MCF 10A (cell line): ENCODE measurements around the gene PLAAT4. TPM values are rescaled to one million over a fixed set of nuclear protein-coding genes. Genes with fewer than 3 reads are reported as not detected.
"Not testable (repeated sequence)": the region's sequence is repeated elsewhere in the genome, so short reads cannot be mapped to it uniquely, and the experiment has no call there.

Experiments
- BruUV-seq: library from RNA; stranded (reverse); fragments of 400-500 nt; replicated peaks from 2 replicates; lab custom pipeline; 2021; lab: Mats Ljungman, UMichigan
- CTCF ChIA-PET: fragments of 300-600 bp; sonication (Branson Sonifier 250); formaldehyde crosslinking; extraction: SDS; loops from one replicate; lab custom pipeline; 2021; ENCODE audit warnings: antibody characterized with exemption, inconsistent platforms; lab: Yijun Ruan, JAX
- POLR2A ChIA-PET: fragments of 300-600, 350-650 bp; sonication (Branson Sonifier 250); formaldehyde crosslinking; extraction: SDS; loops from one replicate; lab custom pipeline; 2020; ENCODE audit warnings: antibody characterized with exemption, inconsistent platforms; lab: Yijun Ruan, JAX
- DNase-seq: peaks from one replicate; pipeline ENCODE4 v3.0.0-alpha.2; 2018; ENCODE audit not compliant: unreplicated experiment
- H3K27ac Mint-ChIP-seq: one replicate; pipeline ENCODE4 v1.8.0; 2022; ENCODE audit warnings: mild to moderate bottlenecking, low read depth, mixed read lengths; ENCODE audit not compliant: unreplicated experiment
- H3K27me3 Mint-ChIP-seq: one replicate; pipeline ENCODE4 v1.8.0; 2022; ENCODE audit warnings: mixed read lengths; ENCODE audit not compliant: insufficient read depth, unreplicated experiment
- H3K36me3 Mint-ChIP-seq: one replicate; pipeline ENCODE4 v1.8.0; 2022; ENCODE audit warnings: mild to moderate bottlenecking, moderate library complexity, mixed read lengths; ENCODE audit not compliant: insufficient read depth, unreplicated experiment
- H3K4me1 Mint-ChIP-seq: one replicate; pipeline ENCODE4 v1.8.0; 2022; ENCODE audit warnings: mixed read lengths; ENCODE audit not compliant: insufficient read depth, unreplicated experiment
- H3K4me3 Mint-ChIP-seq: one replicate; pipeline ENCODE4 v1.8.0; 2022; ENCODE audit warnings: mild to moderate bottlenecking, moderate library complexity, mixed read lengths; ENCODE audit not compliant: unreplicated experiment
- H3K9me3 Mint-ChIP-seq: one replicate; pipeline ENCODE4 v1.8.0; 2022; ENCODE audit warnings: mixed read lengths; ENCODE audit not compliant: unreplicated experiment
- intact Hi-C: fragments of 100-400 bp; cut with micrococcal nuclease; formaldehyde crosslinking; loops from 2 replicates; pipeline ENCODE4 v1.14.1; 2022
- total RNA-seq: library from RNA; stranded (reverse); gene quantifications from 2 replicates; pipeline ENCODE4 v1.2.3, GENCODE V29; 2022
- TF ChIP-seq, protein P1 (sequence below): fragments of 200-600 bp; IDR thresholded peaks from one replicate; pipeline ENCODE4 v1.8.0; 2022; ENCODE audit warnings: antibody characterized with exemption, mild to moderate bottlenecking; ENCODE audit not compliant: unreplicated experiment

Gene PLAAT4
- total RNA-seq, 1 experiment from 2014 or later = 0.96 TPM

DNA sequence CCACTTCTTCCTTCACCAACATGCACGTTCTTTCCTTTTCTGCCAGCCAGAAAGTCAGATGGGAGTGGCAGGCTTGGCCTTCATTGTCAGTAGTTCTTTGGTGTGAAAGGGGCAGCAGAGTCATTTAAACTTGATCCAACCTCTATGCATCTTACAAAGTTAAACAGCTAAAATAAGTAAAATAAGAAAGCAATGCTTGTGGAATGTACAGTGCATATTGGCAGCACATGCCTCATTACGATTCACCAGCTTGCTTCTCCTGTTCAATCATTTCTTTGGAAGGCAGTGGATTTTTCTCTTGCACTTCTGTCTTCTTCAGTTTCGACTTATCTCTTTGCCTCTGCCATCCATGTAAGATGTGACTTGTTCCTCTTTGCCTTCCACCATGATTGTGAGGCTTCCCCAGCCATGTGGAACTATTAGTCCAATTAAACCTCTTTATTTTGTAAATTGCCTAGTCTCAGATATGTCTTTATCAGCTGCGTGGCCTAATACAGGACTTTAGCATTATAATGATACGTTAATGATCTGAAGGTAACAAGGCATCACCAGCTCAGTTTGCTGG lies 15.9 kb upstream of the PLAAT4 start:
- no peaks in the 10 kb centered on the region for H3K4me1 Mint-ChIP-seq
- H3K36me3 Mint-ChIP-seq = no peaks in the 10 kb centered on the region
- CTCF ChIA-PET = interaction anchor here (2.2 kb wide), 1 partner anchor 41 kb away, joined by 9 read pairs; no protein-coding TSS in a partner anchor
- no peak for DNase-seq
- no TSS peak for BruUV-seq
- POLR2A ChIA-PET = interaction anchor here (0.7 kb wide), 1 partner anchor 306 kb away, joined by 4 read pairs; no protein-coding TSS in a partner anchor
- peaks cover 14% of the 10 kb centered on the region for H3K9me3 Mint-ChIP-seq
- H3K27ac Mint-ChIP-seq = no peak overlapping the region
- intact Hi-C loops = no loop called here
- TF ChIP-seq, protein P1, sequence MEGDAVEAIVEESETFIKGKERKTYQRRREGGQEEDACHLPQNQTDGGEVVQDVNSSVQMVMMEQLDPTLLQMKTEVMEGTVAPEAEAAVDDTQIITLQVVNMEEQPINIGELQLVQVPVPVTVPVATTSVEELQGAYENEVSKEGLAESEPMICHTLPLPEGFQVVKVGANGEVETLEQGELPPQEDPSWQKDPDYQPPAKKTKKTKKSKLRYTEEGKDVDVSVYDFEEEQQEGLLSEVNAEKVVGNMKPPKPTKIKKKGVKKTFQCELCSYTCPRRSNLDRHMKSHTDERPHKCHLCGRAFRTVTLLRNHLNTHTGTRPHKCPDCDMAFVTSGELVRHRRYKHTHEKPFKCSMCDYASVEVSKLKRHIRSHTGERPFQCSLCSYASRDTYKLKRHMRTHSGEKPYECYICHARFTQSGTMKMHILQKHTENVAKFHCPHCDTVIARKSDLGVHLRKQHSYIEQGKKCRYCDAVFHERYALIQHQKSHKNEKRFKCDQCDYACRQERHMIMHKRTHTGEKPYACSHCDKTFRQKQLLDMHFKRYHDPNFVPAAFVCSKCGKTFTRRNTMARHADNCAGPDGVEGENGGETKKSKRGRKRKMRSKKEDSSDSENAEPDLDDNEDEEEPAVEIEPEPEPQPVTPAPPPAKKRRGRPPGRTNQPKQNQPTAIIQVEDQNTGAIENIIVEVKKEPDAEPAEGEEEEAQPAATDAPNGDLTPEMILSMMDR = no peak
- H3K27me3 Mint-ChIP-seq = no peaks in the 10 kb centered on the region
- no peak overlapping the region for H3K4me3 Mint-ChIP-seq

DNA sequence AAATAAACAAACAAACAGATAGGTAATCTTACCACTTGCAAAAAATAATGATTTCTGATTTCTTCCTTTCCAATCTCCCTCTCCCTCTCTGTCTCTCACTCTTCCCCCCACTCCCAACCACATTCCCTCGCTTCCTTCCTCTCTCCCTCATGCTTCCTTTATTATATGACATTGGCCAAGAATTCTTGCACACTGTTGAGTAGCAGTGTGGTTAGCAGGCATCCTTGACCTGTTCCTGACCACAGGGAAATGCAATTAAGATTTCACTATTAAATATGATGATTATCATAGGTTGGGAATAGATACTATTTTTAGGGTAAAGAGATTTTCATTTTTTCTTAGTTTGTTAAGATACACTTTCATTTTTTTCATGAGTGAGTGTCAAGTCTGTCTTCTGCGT lies 14.7 kb upstream of the PLAAT4 start:
- CTCF ChIA-PET = interaction anchor here (2.2 kb wide), 1 partner anchor 43 kb away, joined by 9 read pairs; no protein-coding TSS in a partner anchor

DNA sequence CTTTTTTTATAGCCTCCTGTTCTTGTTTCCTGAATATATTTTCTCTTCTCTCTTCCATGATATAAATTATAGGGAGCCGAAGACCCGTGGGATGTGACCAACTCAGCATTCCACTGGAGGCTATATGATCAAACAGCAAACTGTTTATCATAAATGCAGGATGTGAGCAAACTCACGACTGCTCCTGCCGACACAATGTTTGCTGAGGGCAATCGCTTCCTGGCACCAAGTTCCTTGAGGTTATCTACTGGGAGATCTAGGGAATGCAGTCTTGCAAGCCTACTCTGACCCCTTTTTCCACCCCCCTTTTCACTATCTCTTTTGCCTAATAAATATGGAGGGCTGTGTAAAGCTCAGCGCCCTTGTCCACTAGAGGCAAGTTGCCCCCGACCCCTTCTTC lies 13.5 kb upstream of the PLAAT4 start:
- peaks cover 14% of the 10 kb centered on the region for H3K9me3 Mint-ChIP-seq
- H3K36me3 Mint-ChIP-seq = no peaks in the 10 kb centered on the region
- H3K4me3 Mint-ChIP-seq = no peak overlapping the region
- H3K4me1 Mint-ChIP-seq = no peaks in the 10 kb centered on the region
- no peaks in the 10 kb centered on the region for H3K27me3 Mint-ChIP-seq
- intact Hi-C loops = no loop called here
- ChIA-PET POLR2A (interaction anchor here (0.6 to 1.7 kb wide), 3 partner anchors 45 to 212 kb away, joined by 4 to 5 read pairs (median 4); no protein-coding TSS in a partner anchor), CTCF (interaction anchor here (0.6 kb wide), 1 partner anchor 216 kb away, joined by 4 read pairs; no protein-coding TSS in a partner anchor)
- BruUV-seq = no TSS peak
- TF ChIP-seq, protein P1 = no peak
- no peak overlapping the region for H3K27ac Mint-ChIP-seq
- no peak for DNase-seq

More for the DNA sequence above, 14.7 kb upstream of the PLAAT4 start:
- Mint-ChIP-seq H3K9me3 (peaks cover 14% of the 10 kb centered on the region), H3K27ac (no peak overlapping the region), H3K36me3 (no peaks in the 10 kb centered on the region), H3K4me1 (no peaks in the 10 kb centered on the region), H3K4me3 (no peak overlapping the region), H3K27me3 (no peaks in the 10 kb centered on the region)
- TF ChIP-seq, protein P1 = no peak
- intact Hi-C loops = no loop called here
- DNase-seq = no peak
- POLR2A ChIA-PET = no interaction called here
- no TSS peak for BruUV-seq

DNA sequence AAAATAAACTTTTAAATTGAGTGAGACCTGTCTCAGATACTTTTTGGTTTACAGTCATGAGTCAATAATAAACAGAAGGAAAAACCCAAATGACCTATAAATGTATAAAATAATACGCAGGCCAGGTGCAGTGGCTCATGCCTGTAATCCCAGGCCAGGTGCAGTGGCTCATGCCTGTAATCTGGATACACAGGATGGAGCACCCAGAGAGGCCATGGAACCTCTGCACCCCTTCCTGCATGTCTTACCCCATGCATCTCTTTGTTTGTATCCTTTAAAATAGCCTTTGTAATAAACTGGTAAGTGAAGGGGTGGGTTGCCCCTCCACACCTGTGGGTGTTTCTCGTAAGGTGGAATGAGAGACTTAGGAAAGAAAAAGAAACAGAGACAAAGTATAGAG lies 8.9 kb upstream of the PLAAT4 start:
- Mint-ChIP-seq H3K4me3 (no peak overlapping the region), H3K27ac (no peak overlapping the region), H3K36me3 (no peaks in the 10 kb centered on the region), H3K27me3 (no peaks in the 10 kb centered on the region), H3K4me1 (peaks cover 14% of the 10 kb centered on the region), H3K9me3 (peaks cover 14% of the 10 kb centered on the region)
- ChIA-PET CTCF (no interaction called here), POLR2A (no interaction called here)
- no peak for DNase-seq
- intact Hi-C loops = no loop called here
- BruUV-seq = no TSS peak
- TF ChIP-seq, protein P1 = no peak

DNA sequence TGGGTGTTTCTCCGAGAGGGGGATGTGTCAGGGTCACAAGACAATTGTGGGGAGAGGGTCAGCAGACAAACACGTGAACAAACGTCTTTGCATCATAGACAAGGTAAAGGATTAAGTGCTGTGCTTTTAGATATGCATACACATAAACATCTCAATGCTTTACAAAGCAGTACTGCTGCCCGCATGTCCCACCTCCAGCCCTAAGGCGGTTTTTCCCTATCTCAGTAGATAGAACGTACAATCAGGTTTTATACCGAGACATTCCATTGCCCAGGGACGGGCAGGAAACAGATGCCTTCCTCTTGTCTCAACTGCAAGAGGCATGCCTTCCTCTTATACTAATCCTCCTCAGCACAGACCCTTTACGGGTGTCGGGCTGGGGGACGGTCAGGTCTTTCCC lies 8.5 kb upstream of the PLAAT4 start:
- H3K27me3 Mint-ChIP-seq, intact Hi-C loops, H3K4me3 Mint-ChIP-seq, CTCF ChIA-PET, BruUV-seq, POLR2A ChIA-PET, H3K36me3 Mint-ChIP-seq, H3K27ac Mint-ChIP-seq, DNase-seq: not testable (repeated sequence)
- peaks cover 12% of the 10 kb centered on the region for H3K9me3 Mint-ChIP-seq
- peaks cover 14% of the 10 kb centered on the region for H3K4me1 Mint-ChIP-seq

DNA sequence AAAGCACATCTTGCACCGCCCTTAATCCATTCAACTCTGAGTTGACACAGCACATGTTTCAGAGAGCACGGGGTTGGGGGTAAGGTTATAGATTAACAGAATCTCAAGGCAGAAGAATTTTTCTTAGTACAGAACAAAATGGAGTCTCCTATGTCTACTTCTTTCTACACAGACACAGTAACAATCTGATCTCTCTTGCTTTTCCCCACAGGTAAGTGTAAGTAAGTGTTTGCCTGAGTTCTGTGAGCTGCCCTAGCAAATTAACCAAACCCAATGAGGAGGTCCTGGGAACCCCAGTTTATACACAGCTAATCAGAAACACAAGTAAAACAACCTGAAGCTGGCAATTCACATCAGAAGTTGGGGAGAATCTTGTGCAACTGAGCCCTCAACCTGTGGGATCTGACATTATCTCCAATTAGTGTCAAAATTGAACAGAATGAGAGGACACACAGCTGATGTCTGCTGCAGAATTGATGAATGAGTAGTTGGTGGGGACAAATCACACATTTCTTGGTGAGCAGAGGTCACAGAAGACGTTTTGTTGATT lies 7.8 kb upstream of the PLAAT4 start:
- DNase-seq, H3K4me3 Mint-ChIP-seq, H3K27me3 Mint-ChIP-seq, H3K27ac Mint-ChIP-seq, CTCF ChIA-PET, POLR2A ChIA-PET, intact Hi-C loops, H3K9me3 Mint-ChIP-seq, H3K36me3 Mint-ChIP-seq, BruUV-seq: not testable (repeated sequence)
- peaks cover 14% of the 10 kb centered on the region for H3K4me1 Mint-ChIP-seq
